ENCODE data around the gene IGFALS.

Gene IGFALS

GRCh38 chr16:1793578-1794220 lies at the start of gene IGFALS:
TSS of gene IGFALS (minus strand) at chr16:1793705. CDS start at chr16:1793652, 53 bp downstream.
- no peak for DNase-seq (ENCODE audit: low read depth in 2 of 2)

GRCh38 chr16:1839554-1839953 lies 46.0 kb upstream of the IGFALS start:
- no peak for DNase-seq (ENCODE audit: low read depth in 2 of 2)

GRCh38 chr16:1834096-1834495 lies 40.6 kb upstream of the IGFALS start:
- no peak for DNase-seq (ENCODE audit: low read depth in 2 of 2)

GRCh38 chr16:1832838-1833454 lies 39.4 kb upstream of the IGFALS start:
- no peak for DNase-seq (ENCODE audit: low read depth in 2 of 2)

GRCh38 chr16:1831186-1832075 lies 37.9 kb upstream of the IGFALS start:
- DNase-seq (ENCODE audit: low read depth in 2 of 2) = no peak

GRCh38 chr16:1830213-1830612 lies 36.7 kb upstream of the IGFALS start:
- DNase-seq (ENCODE audit: low read depth in 2 of 2) = no peak

DNA sequence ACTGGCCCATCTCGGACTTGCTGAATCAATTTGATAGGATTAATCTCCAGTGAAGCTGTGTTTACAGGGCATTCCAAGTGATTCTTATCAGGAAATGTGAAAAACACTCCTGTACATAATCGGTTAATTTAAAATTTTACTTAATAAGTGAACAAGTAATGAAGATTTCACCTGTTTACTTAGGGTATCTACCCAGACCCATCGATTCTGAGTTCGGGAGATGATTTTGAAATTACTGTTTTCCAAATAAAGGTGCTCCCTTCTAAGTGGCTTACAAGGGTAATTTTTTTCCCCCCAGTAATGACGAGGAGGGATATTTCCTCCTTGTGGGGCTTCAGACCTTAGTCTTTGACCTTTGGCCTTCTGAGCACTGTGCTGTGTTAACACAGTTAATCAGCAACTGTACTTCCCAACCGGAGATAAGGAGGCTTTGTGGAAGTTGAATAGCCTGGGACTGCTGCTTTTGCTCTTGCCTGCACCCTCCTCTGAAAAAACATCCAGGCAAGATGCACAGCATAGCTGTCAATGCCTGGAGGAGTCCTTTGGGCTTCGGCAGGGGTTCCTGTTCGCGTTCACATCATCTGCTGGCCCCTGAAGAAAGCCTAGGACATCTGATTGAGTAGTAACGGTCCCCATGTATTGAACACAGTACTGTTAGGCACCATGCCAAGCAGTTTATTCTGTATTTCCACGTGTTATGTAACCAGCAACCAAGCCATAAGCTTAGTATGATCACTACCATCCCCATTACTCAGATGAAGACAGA lies 35.3 kb upstream of the IGFALS start:
- DNase-seq (ENCODE audit: low read depth in 2 of 2) = no peak

DNA sequence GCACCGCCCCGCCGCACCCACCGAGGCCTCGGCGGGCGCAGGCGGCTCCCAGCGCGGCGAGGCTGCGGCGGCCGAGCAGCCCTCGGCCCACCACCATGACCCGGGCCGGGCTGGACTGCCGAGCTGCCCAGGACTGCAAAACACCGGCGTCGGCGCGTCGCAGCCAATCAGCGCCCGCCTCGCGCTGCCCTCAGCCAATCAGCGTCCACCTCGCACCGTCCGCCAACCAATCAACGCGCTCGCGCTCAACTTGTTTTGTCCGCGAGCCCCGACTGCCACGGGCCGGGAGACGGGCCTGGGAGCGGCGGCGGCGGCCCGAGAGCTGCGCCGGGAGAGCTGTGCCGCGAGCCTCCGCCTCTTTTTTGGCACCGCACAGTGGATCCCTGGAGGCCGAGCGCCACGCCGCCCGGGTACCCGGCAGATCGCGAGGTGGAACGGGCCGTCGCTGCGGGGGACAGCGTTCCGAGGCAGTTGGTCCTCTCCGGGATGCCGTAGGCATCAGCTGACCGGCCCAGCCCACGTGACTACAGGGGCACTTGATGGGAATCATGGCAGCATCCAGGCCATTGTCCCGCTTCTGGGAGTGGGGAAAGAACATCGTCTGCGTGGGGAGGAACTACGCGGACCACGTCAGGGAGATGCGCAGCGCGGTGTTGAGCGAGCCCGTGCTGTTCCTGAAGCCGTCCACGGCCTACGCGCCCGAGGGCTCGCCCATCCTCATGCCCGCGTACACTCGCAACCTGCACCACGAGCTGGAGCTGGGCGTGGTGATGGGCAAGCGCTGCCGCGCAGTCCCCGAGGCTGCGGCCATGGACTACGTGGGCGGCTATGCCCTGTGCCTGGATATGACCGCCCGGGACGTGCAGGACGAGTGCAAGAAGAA lies 33.4 kb upstream of the IGFALS start, which contains the start of the genes FAHD1 and HAGH:
TSS of gene FAHD1 (plus strand) at position 516 of the 883 bp plus-strand sequence. CDS start at position 549, 33 bp downstream.
TSS of gene HAGH (minus strand) at position 135 of the 883 bp plus-strand sequence. CDS start at position 97, 38 bp downstream.
- peak; percentile 83 for DNase-seq (ENCODE audit: low read depth in 2 of 2)

DNA sequence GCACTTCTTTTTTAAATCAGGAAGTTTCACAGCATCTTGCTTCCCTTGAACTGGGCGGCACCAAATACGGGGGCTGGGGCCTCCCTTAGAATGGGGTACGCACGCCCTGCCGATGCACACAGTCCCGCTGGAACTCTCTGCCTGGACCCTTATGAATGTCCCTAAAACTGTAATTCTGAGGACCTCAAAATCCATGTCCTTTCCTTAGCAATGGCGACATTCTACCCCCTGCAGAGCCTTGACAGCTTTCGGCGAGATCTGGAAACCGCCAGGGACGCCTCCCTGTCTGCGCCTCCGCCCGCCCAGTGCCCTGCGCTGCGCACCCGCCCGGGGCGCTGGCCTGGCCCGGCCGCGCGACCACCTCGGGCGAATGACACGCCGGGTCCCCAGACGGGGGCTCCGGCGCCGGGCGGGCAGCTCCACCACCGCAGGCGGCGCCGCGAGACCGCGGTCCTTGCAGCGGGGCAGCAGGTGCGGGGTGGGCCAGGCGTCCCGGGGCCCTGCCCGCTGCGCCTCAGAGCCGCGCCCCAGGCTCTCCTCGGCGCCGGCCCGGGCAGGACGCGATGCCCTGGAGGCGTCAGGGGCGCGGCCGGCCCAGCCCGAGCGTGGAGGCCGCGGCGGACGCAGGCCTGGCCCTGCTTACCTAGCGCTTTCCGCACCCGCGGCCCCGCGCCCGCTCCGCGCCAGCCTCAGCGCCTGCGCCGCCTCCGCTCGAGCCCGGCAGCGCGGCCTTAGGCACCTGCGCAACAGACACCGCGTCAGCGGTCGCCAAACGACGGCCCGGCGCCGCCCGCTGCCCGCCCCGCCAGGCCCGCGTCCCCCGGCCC lies 32.6 kb upstream of the IGFALS start:
- peak; percentile 41 to 66 for DNase-seq (ENCODE audit: low read depth in 2 of 2)

- no peak for DNase-seq (ENCODE audit: low read depth in 2 of 2)
Observed at GRCh38 chr16:1825381-1825863, 31.9 kb upstream of the IGFALS start.

DNA sequence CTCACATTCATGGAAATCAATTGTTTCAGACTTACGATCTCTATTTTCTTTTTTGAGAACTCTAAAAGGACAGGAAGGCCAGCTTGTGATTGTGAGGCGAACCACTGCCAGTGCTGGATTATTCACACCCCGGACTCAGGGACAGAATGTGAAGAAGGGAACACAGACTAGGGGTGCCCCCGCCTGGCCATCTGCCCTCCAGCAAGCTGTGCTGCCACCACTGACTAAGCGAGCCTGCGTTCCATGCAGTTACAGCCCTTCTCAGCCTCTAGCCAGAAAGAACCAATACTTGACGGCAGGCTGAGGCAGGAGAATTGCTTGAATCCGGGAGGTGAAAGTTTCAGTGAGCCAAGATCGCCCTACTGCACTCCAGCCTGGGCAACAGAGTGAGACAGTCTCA lies 30.3 kb upstream of the IGFALS start:
- DNase-seq (ENCODE audit: low read depth in 2 of 2) = no peak

GRCh38 chr16:1822801-1823200 lies 29.3 kb upstream of the IGFALS start:
- no peak for DNase-seq (ENCODE audit: low read depth in 2 of 2)

DNA sequence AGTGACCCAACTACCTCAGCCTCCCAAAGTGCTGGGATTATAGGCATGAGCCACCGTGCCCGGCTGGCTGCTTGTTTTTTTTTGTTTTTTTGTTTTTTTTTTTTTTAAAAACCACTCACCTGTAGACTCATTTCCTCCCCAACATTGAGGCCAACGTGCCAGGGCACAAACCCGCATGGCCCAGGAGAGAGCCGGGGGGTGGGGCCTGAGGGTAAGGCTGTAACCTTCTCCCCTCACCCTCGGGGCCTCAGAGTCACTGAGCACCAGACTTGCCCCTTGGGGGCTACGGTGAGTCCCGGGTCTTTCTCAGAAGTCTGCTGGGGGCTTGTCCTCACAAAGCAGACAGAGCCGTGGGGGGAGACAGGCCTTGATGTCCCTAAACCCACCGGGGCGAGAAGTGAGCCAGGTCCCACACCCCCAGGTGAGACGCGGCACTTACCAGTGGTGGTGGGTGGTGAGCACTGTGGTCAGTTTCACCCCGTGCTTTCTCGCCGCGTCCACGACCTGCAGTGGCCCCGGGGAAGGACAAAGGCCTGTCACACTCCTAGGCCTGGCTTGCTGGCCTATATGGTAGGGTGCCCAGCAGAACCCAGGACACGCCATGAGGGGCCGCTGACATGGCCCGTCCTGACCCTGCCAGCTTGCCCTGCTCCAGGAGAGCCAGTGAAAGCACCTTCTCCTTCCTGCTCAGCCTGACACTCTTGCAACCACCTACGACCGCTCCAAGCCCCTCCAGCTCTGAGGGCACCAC lies 28.5 kb upstream of the IGFALS start:
- DNase-seq (ENCODE audit: low read depth in 2 of 2) = no peak

DNA sequence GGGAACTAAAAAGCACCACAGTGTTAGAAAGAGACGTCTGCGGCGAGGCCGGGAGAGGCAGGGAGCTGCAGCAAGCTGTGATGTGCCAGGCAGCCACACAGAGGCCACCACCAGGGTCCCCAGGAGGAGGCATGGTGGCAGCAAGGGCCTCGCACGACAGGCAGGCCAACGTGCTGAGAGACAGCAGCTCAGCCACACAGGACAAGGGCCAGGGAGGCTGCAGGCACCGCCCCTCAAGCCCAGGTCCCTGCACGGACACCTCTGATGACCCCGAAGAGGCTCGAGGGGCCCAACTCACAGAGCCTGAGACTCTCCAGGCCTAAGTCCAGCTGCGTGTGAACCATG lies 27.4 kb upstream of the IGFALS start:
- DNase-seq (ENCODE audit: low read depth in 2 of 2) = no peak

GRCh38 chr16:1820096-1820945 lies 26.8 kb upstream of the IGFALS start:
- no peak for DNase-seq (ENCODE audit: low read depth in 2 of 2)

DNA sequence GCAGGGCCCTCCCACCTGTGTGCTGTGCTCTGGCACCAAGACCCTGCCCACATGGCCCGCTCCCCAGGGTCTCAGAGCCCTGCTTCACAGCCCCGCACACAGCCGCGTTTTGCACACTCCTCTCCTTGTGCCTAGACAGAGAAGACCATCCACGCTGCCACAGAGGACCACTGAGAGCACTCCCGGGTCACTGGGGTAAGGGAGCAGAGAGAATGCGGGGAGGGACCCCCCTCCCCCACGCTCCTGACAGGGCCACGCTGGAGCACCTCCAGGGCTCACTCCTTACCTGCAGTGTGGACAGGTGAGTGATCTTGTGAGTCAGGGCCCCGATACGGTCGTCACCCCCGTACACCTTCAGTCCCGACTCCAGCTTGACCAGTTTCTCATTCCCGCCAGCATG lies 26.1 kb upstream of the IGFALS start:
- DNase-seq (ENCODE audit: low read depth in 2 of 2) = no peak

GRCh38 chr16:1818873-1819525 lies 25.5 kb upstream of the IGFALS start:
- DNase-seq (ENCODE audit: low read depth in 2 of 2) = no peak
